GM21717 (cell line): ENCODE results near the gene TNC.

Source experiments
- ATAC-seq: cut with Tn5 transposase; IDR thresholded peaks from one replicate; pipeline ENCODE4 v1.9.1; 2021; ENCODE audit warnings: mild to moderate bottlenecking, moderate library complexity; ENCODE audit not compliant: unreplicated experiment

TNC gene

DNA sequence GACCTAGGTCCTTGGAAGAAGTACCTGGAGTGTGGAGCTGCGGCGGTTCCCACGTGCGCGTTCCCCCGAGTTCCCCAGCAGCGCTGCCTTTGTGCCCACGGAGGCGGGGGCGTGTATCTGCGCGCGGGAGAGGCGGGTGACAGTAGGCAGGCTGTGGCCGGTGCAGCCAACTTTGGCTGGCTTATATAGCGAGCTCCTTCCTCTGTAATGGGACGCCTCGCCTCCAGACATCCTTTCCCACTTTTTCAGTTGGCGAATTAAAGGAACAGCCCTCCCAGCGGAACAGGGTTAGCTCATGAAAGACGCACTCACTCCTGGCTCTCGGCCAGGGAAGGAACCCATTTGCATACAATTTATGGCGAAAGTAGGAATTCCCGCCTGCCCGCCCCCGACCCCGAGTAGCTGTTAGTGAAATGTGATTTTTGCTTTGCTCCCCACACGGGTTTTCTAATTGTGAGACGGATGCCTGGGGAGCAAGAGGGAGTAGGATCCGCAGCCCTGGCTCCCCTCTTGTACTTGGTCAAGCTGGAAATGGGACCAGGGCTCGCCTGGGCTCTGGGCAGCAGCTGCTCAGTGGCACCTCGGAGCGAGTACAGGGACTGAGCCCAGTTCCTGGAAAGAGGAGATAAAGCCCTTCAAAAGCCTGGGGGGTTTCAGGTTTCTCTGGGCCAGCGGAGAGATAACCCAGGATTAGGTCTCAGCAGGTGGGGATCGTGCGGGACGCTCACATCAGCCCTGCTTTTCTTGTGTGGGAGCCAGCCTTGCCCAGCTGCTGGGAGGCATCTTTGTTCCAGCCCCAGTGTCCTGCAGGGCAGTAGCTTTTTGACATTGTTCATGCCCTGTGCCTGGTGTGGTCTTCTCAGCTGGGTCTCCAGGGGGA is at the start of gene TNC:
Gene TNC (minus strand): TSS at position 159 of the 880 bp plus-strand sequence. CDS start 27,139 bp downstream, outside the sequence.
- no peak for ATAC-seq

DNA sequence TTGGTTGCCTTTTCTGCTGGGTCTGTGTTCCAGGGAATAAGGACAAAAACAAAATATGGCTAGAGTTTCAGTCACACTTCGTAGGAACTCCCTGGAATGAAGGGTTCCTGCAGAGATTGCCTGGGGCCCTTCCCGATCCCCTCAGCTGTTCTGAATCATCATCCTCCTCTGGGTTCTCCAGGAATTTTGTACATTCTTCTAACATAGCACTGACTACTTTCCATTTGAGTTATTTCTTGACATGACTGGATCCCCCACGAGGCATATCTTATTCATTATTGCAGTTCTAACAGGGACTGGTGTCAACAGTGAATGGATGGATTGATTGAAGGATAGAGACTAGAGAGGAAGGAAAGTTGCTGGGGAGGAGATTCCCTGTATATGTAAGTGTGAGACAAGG is 49.2 kb upstream of the TNC start:
- ATAC-seq = no peak

DNA sequence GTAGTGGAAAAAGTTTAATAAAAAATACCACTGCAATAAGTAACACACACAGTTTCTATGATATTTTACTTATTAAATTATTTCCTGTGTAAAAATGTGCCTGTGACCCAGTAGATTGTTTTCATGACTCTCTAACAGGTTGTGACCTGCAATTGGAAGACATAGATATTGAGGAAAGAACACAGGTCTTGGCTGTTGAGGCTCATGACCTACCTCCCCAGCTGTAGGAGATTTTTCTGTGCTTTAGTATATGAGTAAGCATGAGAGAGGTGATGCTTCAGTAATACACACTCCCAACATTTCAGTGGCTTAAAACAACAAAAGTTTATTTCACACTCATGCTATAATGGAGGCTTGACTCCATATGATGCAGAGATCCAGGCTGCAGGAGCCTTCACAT is 47.3 kb upstream of the TNC start:
- ATAC-seq = no peak

DNA sequence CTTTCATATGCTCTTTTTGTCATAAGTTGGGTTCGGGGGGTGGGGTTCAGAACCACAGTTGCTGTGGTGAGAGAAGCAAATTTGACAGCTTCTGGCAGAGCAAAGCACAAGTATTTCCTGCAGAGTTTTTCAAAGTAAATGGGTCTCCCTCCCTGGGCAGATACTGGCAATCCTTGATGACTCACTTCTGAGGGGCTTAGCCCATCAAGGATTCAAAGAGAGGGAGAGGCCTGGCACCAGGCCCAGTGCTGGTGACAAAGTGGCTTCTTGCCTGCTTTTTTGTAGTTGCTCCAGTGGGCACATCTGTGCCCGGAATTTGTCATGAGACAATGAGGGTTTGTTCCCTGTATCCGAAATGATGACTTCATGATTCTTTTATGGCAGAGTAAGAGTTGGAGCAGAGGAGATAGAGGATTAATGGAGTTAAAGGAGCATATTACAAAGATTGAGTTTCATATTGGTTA is 46.6 kb upstream of the TNC start:
- ATAC-seq = no peak

DNA sequence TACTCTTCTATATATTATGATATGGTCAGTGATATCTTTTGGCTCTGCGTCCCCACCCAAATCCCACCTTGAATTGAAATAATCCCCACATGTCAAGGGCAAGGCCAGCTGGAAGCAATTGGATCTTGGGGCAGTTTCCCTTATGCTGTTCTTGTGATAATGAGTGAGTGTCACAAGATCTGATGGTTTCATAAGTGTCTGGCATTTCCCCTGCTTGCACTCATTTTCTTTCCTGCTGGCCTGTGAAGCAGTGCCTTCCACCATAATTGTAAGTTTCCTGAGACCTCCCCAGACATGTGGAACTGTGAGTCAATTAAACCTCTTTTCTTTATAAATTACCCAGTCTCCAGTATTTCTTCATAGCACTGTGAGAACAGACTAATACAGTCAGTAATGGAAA is 45.0 kb upstream of the TNC start:
- ATAC-seq = no peak

DNA sequence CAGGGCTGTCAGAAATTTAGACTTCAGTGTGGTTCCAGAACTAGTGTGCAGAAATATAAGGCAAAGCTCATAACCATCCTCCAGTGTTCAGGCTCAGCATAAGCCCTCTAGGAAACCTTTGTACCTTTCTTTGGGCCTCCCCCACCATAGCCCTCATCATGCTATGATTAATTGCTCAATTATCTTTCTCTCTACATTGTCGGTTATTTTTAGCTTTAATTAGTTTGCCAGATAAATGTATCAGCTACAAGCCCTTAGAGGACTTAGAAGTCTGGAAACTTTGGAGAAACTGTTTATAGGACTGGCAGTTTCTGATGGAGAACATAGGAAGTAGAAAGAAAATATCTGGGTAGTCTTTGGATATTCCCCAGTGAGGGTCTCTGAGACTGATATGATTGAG is 43.5 kb upstream of the TNC start:
- ATAC-seq = no peak

DNA sequence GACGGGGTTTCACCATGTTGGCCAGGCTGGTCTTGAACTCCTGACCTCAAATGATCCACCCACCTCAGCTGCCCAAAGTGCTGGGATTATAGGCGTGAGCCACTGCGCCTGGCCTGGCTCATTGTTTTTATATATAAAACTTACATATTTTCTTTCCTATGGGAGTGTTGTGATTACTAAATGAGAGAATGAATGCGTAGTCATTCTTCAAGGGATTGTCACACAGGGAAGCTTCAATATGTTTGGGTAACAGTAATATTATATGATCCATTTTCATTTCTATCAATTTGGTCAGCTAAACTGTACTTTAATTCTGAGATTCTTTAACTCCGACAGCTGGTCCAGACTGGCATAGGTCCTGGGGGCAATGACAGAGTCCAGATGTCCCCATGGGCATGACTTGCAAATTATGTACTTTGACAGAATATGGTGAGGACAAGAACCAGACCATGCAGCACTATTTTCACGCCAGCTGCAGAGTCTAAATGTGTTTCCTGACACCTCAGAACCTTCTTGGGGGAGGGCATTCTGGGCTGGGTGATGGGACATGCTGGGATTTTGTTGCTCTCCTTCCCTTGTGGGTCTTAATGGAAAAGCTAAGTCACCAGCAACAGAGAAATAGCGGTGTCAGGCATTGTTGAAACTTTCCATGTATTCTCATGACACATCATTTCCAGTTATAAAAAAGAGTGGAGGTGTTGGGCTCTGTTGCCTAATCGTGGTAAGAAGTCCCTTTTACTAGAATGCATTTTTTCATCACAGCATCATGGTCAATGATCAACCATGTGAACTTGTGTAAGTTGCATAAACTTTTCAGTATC is 40.9 kb upstream of the TNC start:
- ATAC-seq = no peak

DNA sequence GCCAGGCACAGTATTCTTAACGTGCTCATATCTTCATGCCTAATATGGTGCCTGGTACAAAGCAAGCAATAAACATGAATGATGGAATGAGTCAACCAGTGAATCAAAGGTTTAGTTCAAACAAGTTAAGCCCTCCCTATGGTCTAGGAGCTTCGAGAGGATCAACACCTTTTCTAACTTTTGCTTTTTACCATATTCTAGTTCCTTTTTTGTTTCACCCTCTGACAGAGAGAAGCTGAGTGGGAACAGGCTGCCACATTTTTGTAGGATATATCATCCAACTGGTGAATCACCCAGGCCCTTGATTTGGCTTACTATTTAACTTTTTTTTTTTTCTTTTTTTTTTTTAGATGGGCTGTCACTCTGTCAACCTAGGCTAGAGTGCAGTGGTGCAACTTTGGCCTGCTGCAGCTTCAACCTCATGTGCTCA is 39.3 kb upstream of the TNC start:
- no peak for ATAC-seq

DNA sequence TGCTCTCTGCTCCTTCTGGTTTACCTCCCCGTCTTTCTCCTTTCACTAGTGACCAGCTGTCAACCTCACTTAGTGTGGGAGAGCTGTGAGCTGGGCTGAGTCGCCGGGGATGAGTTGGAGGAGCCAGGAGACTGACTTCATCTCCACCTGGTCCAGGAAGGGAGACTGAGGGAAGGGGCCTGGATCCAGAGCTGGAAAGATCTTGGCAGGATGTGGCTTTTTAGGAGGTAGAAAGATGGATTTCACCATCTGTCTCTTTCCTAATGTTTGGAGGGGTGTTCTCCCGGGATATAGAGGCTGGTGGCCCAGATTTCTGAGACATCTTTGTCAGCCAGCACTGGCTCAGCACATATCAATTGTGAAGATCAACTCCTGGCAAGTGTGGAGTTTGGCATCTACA is 37.1 kb upstream of the TNC start:
- ATAC-seq = no peak

DNA sequence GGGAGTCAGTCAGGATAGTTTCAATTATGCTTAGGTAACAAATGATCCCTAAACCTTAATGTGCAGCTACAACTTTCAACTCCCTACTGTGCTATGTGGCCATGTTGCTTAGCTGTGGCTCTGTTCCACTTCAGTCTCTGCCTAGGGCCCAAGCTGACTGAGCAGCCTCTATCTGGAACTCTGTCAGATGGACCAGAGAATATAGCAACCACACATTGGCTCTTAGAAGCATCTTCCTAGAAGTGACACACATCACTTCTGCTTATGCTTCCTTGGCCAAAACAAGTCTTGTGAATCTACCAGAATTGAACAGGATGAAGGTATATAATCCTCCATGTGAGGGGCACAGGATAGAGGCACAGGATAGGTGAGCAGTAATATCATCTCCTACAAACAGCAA is 36.7 kb upstream of the TNC start:
- no peak for ATAC-seq

DNA sequence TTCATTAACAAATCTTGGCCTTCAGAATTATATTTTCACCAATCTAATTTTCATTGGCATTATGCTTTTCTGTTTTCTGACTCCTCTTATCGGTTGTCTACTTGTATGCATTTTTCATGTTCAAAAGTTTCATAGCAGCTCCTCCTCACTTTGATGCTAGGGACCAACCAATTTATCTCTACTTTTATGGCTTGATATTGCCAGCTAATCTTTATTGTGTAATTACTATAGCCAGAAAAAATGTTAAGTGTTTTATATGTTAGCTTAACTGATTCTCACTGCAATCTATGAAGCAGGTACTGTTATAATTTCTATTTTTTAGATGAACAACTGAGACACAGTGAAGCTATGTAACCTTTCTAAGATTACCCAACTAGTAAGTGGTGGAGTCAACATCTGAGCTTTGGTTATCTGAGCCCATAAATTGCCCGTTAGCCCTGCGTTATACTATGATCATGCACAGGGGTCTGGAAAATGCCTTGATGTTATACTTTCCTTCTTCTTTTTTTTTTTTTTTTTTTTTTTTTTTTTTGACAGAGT is 34.4 kb upstream of the TNC start:
- no peak for ATAC-seq

DNA sequence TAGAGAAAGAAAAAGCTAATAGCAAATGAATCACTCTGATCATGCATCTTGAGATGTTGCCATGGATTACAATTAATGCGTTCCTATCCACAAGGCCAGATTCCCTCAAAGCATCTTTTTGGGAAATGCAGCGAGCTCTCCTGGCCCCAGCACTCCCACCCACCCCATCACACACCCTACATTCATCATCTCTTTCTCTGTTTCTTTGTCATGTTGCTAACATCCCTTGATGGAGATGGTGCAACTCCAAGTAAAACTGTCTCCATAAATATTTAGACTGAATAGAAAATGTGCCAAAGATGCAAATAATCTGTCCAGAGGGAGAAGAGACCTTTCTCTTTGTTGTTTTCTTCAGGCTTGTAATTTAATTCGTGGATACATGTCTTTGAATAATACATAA is 30.8 kb upstream of the TNC start:
- no peak for ATAC-seq

DNA sequence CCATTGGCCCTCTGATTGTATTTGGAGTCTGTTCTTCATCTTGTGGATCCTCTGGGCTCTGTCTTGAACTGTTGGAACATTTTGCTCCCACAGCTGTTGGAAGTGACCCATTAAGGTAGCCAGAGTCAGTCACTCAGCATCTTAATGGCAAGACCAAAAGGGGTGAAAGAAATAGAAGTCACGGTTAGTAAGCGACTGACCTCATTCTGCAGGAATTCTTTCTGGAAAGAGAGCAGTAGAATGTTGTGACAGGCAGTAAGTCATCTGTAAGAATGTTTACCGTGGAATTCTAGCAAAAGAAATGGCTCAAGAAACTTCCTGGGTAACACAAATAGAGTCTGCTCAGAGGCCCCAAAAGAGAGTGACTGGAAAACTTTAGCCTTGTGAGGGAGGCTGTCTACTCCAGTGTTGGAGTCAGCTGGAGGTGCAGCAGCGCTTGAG is 28.6 kb upstream of the TNC start:
- no peak for ATAC-seq

DNA sequence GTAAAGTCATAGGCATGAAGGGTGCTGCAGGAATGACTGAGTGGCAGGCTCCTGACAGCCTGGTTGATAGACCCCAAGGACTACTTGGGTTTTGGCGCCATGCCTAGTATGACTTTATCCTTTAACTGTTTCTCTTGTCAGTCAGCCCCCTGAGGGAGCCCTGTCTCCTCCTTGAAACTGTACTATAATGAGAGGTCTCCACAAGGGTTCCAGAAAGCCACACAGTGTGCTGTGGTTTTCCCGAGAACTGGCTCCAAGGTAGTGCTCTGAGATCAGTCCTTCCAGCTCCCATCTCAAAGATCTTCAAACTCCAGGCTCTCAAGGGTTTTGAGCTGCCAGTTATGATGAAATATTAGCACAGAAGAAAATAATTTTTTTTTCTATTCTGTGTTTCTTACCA is 26.7 kb upstream of the TNC start:
- ATAC-seq = no peak

DNA sequence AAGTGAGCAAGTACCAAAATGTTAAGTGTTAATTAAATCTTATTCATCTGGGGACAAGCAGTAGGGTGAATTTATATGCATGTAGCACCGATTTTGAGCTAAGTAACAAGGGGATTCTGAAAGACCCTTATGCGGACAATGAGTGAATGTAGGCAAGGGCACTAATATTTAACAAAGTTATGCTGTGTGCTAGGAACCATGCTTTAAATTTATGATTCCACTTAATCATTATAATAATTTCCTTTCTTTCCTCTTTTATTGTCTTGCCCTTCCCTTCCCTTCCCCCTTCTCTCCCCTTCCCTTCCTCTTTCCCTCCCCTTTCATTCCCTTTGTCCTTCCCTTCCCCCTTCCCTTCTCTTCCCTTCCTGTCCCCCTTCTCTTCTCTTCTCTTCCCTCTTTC is 25.7 kb upstream of the TNC start:
- no peak for ATAC-seq

DNA sequence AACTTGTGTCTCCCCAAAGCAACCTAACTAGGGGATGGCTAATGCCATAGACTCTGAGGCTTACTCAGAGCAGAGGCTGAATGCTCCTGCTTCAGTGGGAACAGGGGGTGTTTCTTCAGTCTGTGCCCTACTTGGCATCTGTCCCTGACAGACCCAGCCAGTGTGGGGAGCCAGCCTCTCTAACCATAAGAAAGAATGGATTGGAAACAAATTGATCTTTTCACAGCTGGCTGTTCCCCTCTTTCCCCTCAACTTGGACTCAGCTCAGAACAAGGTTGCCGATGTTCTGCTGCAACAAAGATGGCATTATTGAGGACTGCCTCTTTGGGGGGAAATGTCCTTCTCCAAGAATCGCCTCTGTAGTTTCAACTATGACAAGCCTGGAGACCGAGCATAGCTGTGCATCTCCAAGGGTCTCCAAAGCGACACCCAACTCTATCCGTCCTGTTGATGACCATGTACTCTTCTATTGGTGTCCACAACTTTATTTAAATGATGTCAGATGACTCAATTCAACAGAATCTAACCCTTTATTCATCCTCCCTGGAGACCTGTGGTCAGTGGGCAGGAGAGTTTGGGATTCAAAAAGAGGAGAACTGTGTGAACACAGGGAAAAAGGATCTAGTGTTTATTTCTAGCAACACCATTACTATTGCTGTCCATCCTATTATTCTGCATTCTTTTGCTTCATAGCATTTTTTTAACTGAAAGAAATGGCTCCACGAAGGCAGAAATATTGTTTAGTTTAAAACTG is 24.7 kb upstream of the TNC start:
- ATAC-seq = no peak

DNA sequence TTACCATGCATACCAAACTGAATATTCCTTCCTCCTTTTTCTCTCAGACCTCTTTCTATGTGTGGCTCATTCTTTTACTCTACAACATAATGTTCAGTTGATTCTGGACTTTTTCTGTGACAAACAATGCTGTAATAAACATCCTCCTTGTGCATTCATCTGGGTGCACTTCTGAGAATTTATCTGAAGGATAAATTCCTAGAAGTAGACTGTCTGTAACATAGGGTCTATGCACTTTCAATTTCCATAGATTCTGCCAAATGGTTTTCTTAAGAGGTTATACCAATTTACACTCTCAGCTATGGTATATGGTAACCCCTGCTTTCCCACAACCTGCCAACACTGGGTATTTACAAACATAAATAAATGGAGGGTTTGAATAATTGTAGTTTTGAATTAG is 24.1 kb upstream of the TNC start:
- ATAC-seq = no peak

DNA sequence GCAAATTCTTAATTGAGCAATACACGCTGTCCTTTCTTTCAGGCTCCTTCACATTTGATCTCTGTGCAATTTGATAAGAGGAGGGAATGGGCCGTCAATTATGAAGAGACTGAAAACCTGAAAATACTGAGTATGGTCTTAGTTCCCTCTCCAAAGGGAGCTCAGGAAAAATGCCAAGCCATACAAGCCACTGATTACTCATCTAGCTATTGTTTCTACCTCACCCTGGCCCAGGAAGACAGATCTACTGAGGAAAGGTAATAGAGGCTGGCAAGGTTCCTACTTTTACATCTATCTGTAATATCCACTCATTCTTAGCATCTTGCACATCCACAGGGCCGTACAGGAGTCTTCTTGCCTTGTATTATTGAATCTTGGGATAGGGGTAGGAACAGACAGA is 23.7 kb upstream of the TNC start:
- ATAC-seq = no peak

DNA sequence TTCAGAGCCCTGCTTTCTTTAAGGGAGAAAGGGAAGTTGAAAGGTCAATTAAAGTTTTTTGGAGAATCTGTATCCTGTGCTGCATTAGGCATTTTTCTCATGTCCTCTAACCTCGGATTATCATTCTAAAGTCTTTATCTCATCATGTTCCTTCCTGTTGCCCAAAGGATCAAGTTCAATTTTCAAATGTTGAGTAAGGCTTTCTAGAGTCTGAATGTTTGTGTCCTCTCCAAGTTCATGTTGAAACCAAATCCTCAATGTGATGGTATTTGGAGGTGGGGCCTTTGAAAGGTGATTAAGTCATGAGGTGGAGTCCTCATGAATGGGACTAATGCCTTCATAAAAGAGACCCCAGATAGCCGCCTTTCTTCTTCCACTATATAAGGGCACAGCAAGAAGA is 20.2 kb upstream of the TNC start:
- no peak for ATAC-seq

DNA sequence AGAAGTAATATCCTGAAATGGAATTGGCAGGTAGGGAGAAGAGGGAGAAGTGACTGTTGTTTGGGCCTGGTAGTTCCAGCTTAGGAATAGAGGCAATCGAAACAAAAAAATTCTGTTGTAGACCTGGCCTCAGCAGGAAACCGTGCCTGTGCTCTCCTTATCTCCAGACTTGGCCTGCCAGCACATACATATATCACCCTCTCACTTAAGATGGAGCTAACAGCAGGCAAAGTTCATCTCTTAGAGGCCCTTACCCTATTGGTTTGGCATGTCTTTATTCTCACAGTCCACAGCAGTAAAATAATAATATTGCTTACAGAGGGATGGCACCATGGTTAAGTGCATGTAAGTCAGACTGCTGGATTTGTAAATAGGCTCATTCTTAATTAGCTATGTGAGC is 19.6 kb upstream of the TNC start:
- no peak for ATAC-seq
